GM23338 (cell line): ENCODE measurements around the gene NSG2. TPM values are rescaled to one million over a fixed set of nuclear protein-coding genes. Genes with fewer than 3 reads are reported as not detected.

Source experiments
- ATAC-seq: fragments of 200-7000 bp; cut with Tn5 transposase; 3 replicates; pipeline ENCODE4 v1.9.1; 2020
- DNase-seq: peaks from one replicate; pipeline ENCODE4 v3.0.0-alpha.2; 2015; ENCODE audit warnings: low spot score
- H2AFZ ChIP-seq: fragments of 200-600 bp; sonication (generic); 2 replicates; pipeline ENCODE4 v1.8.0; 2016; ENCODE audit warnings: antibody characterized with exemption, mild to moderate bottlenecking, moderate library complexity
- H3F3A ChIP-seq: fragments of 200-600 bp; sonication (generic); replicated peaks from 2 replicates; pipeline ENCODE4 v1.8.0; 2017; ENCODE audit warnings: antibody characterized with exemption, mixed run types, low read depth
- H3K27ac ChIP-seq: fragments of 200-600 bp; sonication (generic); 2 replicates; pipeline ENCODE4 v1.6.1; 2016; ENCODE audit warnings: low read depth
- H3K27me3 ChIP-seq: fragments of 200-600 bp; sonication (generic); 2 replicates; pipeline ENCODE4 v1.8.0; 2016; ENCODE audit warnings: mild to moderate bottlenecking, mixed run types, moderate library complexity; ENCODE audit not compliant: insufficient read depth
- H3K36me3 ChIP-seq: fragments of 200-600 bp; sonication (generic); 2 replicates; pipeline ENCODE4 v1.8.0; 2016; ENCODE audit warnings: mild to moderate bottlenecking; ENCODE audit not compliant: insufficient read depth
- H3K4me1 ChIP-seq: fragments of 200-600 bp; sonication (generic); 2 replicates; pipeline ENCODE4 v1.8.0; 2016; ENCODE audit warnings: mild to moderate bottlenecking, moderate library complexity; ENCODE audit not compliant: insufficient read depth
- H3K4me2 ChIP-seq: fragments of 200-600 bp; sonication (generic); 2 replicates; pipeline ENCODE4 v1.7.1; 2017; ENCODE audit warnings: mixed run types
- H3K4me3 ChIP-seq: fragments of 200-600 bp; sonication (generic); 2 replicates; pipeline ENCODE4 v1.6.1; 2016; ENCODE audit warnings: mixed run types
- H3K79me2 ChIP-seq: fragments of 200-600 bp; sonication (generic); replicated peaks from 2 replicates; pipeline ENCODE4 v1.8.0; 2017; ENCODE audit warnings: mild to moderate bottlenecking; ENCODE audit not compliant: insufficient read depth
- H3K9me2 ChIP-seq: fragments of 200-600 bp; sonication (generic); 2 replicates; pipeline ENCODE4 v1.8.0; 2017; ENCODE audit not compliant: insufficient read depth
- H4K20me1 ChIP-seq: fragments of 200-600 bp; sonication (generic); replicated peaks from 2 replicates; pipeline ENCODE4 v1.8.0; 2017; ENCODE audit warnings: mild to moderate bottlenecking; ENCODE audit not compliant: insufficient read depth
- H3K27ac Mint-ChIP-seq: 2 replicates; pipeline ENCODE4 v1.8.0; 2020; ENCODE audit warnings: inconsistent platforms, mild to moderate bottlenecking, moderate library complexity, mixed read lengths
- H3K27me3 Mint-ChIP-seq: 3 replicates; pipeline ENCODE4 v1.8.0; 2022; ENCODE audit warnings: low read depth, mild to moderate bottlenecking, moderate library complexity, mixed read lengths, inconsistent platforms; ENCODE audit not compliant: insufficient read depth, poor library complexity
- H3K36me3 Mint-ChIP-seq: 3 replicates; pipeline ENCODE4 v1.8.0; 2021; ENCODE audit warnings: low read depth, mild to moderate bottlenecking, inconsistent platforms, moderate library complexity, mixed read lengths
- H3K4me1 Mint-ChIP-seq: 3 replicates; pipeline ENCODE4 v1.8.0; 2020; ENCODE audit warnings: mild to moderate bottlenecking, inconsistent platforms, mixed read lengths
- H3K4me3 Mint-ChIP-seq: 3 replicates; pipeline ENCODE4 v1.8.0; 2021; ENCODE audit warnings: moderate library complexity, mild to moderate bottlenecking, inconsistent platforms, mixed read lengths
- H3K9me3 Mint-ChIP-seq: 3 replicates; pipeline ENCODE4 v1.8.0; 2020; ENCODE audit warnings: moderate library complexity, mild to moderate bottlenecking, inconsistent platforms, mixed read lengths
- CTCF ChIP-seq, 2 experiments: fragments of 200-600 bp in 1 of 2; sonication (generic) in 1 of 2; conservative IDR thresholded peaks; 2 replicates each; pipeline versions ENCODE4 v1.5.1 to v1.6.1; 2016 to 2017; ENCODE audit warnings: antibody characterized with exemption in 2 of 2, low read depth in 2 of 2, mild to moderate bottlenecking in 2 of 2, moderate library complexity in 1 of 2
- ETS1 ChIP-seq: IDR thresholded peaks from 2 replicates; pipeline ENCODE4 v1.6.1; 2016; ENCODE audit warnings: antibody characterized with exemption
- JUNB ChIP-seq: IDR thresholded peaks from one replicate; pipeline ENCODE4 v1.6.1; 2016; ENCODE audit warnings: antibody characterized with exemption; ENCODE audit not compliant: unreplicated experiment
- NANOG ChIP-seq: IDR thresholded peaks from 2 replicates; pipeline ENCODE4 v1.6.1; 2016; ENCODE audit warnings: antibody characterized with exemption, borderline replicate concordance
- POLR2AphosphoS5 ChIP-seq: IDR thresholded peaks from 2 replicates; pipeline ENCODE4 v1.6.1; 2016; ENCODE audit warnings: antibody characterized with exemption, low read depth
- STAT1 ChIP-seq: IDR thresholded peaks from one replicate; pipeline ENCODE4 v1.6.1; 2016; ENCODE audit warnings: antibody characterized with exemption; ENCODE audit not compliant: unreplicated experiment
- ZNF114 ChIP-seq: fragments of 250-450 bp; sonication (Bioruptor Pico); IDR thresholded peaks from 2 replicates; pipeline ENCODE4 v1.5.0; 2020; ENCODE audit warnings: mild to moderate bottlenecking, moderate library complexity
- ZNF331 ChIP-seq: fragments of 250-450 bp; sonication (Bioruptor Pico); IDR thresholded peaks from 2 replicates; pipeline ENCODE4 v1.5.0; 2020; ENCODE audit warnings: low read depth, mild to moderate bottlenecking, moderate library complexity
- ZNF462 ChIP-seq: fragments of 250-450 bp; sonication (Bioruptor Pico); IDR thresholded peaks from 2 replicates; pipeline ENCODE4 v1.5.0; 2020; ENCODE audit warnings: mild to moderate bottlenecking, moderate library complexity
- polyA plus RNA-seq: library from polyadenylated mRNA; unstranded; fragments of >200 nt; fragmentation: Nextera tagmentation; extraction: Ambion mirVana; gene quantifications from 2 replicates; pipeline ENCODE4 v1.2.1, GENCODE V29; 2016
- total RNA-seq: library from RNA; depleted of rRNA; stranded (reverse); fragments of >200 nt; shearing (Covaris generic); gene quantifications from 2 replicates; pipeline ENCODE4 v1.2.3, GENCODE V29; 2014

NSG2 gene
- total and polyA plus RNA-seq, 2 experiments from 2014 or later: 0.16 TPM; not detected in 1

DNA sequence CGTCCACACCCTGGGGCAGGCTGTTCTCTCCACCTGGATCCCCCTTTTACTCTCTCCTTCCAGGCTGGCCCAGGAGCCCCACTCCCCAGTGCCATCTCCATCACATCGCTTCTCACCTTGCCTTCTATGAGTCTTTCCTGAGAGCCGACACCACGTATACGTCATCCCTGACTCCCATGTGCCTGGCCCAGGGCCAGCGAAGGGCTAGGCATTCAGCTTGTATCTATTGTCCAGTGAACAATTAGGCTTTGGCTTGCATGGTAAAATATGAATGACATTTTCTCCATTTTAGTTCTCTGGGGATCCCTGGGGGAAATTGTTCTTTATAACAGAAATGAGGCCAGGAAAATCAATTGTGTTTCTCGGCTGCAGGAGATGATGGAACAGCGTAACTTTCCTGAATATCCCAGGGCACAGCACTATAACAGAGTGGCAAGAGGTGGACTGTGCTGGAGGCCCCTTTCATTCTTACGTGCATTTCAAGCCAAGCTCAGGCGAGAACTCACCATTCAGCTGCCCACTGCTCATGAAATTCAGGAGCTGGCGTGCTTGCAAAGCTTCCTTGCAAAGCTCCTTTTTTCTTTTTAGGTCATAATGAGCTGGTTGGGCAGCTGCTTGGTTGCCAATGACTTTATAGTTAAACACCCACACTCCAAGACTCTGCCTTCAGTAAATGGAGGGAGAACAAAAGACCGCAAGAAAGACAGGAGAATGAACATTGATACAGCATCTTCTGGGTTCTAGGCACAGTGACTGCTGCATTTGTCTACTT is 37.7 kb downstream of the NSG2 start:
- no peak for TF ChIP-seq CTCF (conservative IDR thresholded peaks at IDR 0.05; ENCODE audit: low read depth in 2 of 2)
- no peak for TF ChIP-seq ETS1
- no peak for TF ChIP-seq JUNB
- TF ChIP-seq ZNF331 (CRISPR knock-in tag): no peak
- TF ChIP-seq STAT1: no peak
- no peak for TF ChIP-seq NANOG
- no peak for TF ChIP-seq ZNF462
- no peak for TF ChIP-seq POLR2AphosphoS5
- TF ChIP-seq ZNF114 (CRISPR knock-in tag): no peak
- no peak overlapping the region for H3K4me3 ChIP-seq

More for the DNA sequence above, 37.7 kb downstream of the NSG2 start:
- Mint-ChIP-seq H3K4me3 (no peak overlapping the region), H3K36me3 (no peaks in the 10 kb centered on the region), H3K27me3 (peaks cover 3% of the 10 kb centered on the region), H3K4me1 (no peaks in the 10 kb centered on the region), H3K27ac (no peak overlapping the region; the same call in 1 of the 2 replicates), H3K9me3 (no peaks in the 10 kb centered on the region)
- Histone ChIP-seq H4K20me1 (no peaks in the 10 kb centered on the region), H3K9me2 (no peaks in the 10 kb centered on the region), H2AFZ (no peak overlapping the region), H3K36me3 (no peaks in the 10 kb centered on the region), H3K27ac (no peak overlapping the region), H3K4me2 (no peak overlapping the region), H3K4me1 (no peaks in the 10 kb centered on the region), H3K79me2 (no peaks in the 10 kb centered on the region), H3K27me3 (no peaks in the 10 kb centered on the region), H3F3A (no peaks in the 10 kb centered on the region)
- ATAC-seq (no peak), DNase-seq (no peak)
